Subcutaneous adipose tissue (tissue), 4 donors: ENCODE results near the gene FZD2. TPM values are rescaled to one million over a fixed set of nuclear protein-coding genes. Genes with fewer than 3 reads are reported as not detected.

Experiments
- CTCF ChIP-seq: fragments of 450-650 bp; IDR thresholded peaks from one replicate; pipeline ENCODE4 v1.5.1; 2016; ENCODE audit warnings: low read depth, mild to moderate bottlenecking, control low read depth, antibody characterized with exemption, moderate library complexity
- total RNA-seq, 4 donors: library from RNA; depleted of rRNA; stranded (reverse); fragments of >200 nt; gene quantifications; one replicate each; pipeline ENCODE4 v1.1.0, GENCODE V29; 2016

The FZD2 gene
- total RNA-seq, 4 donors from 2014 or later, result 0.75 to 5.6 (median 1.6) TPM

DNA sequence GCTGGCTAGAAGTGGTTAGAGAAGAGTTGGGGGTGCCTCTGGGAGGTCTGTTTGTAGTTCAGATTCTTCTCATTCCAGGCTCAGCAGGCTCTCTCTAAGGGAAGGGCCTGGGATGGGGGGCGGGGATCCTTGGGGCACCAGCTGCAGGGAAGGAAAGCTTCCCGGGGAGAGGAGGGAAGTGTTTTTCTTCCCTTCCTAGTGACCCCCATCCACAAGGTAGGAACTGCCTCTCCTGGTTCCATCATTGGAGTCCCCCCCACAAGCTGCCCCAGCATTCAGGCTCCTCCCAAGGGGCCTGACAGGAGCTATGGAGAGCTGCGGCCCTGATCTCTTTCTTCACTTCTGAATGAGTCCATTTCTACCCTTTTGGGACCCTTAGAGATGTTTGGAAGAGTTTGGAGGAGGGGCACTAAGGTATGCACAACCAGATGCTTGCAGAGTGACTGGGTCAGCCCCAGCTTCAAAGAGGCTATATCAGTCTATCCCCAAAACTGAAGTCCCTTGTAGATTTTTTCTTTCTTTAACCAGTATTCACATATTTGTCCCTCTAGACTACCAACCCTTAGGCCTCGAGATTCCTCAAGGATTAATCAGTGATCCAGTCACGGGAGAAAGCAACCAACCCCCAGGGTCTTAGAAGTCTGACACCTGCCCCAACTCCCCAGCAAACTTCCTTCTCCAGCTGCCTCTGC lies 13.9 kb upstream of the FZD2 start:
- no peak for TF ChIP-seq CTCF

- no peak for TF ChIP-seq CTCF
Observed at GRCh38 chr17:44543905-44544523, 13.3 kb upstream of the FZD2 start.

GRCh38 chr17:44546671-44547606 lies 10.3 kb upstream of the FZD2 start:
- no peak for TF ChIP-seq CTCF

- no peak for TF ChIP-seq CTCF
Observed at GRCh38 chr17:44547625-44548267, 9.5 kb upstream of the FZD2 start.

DNA sequence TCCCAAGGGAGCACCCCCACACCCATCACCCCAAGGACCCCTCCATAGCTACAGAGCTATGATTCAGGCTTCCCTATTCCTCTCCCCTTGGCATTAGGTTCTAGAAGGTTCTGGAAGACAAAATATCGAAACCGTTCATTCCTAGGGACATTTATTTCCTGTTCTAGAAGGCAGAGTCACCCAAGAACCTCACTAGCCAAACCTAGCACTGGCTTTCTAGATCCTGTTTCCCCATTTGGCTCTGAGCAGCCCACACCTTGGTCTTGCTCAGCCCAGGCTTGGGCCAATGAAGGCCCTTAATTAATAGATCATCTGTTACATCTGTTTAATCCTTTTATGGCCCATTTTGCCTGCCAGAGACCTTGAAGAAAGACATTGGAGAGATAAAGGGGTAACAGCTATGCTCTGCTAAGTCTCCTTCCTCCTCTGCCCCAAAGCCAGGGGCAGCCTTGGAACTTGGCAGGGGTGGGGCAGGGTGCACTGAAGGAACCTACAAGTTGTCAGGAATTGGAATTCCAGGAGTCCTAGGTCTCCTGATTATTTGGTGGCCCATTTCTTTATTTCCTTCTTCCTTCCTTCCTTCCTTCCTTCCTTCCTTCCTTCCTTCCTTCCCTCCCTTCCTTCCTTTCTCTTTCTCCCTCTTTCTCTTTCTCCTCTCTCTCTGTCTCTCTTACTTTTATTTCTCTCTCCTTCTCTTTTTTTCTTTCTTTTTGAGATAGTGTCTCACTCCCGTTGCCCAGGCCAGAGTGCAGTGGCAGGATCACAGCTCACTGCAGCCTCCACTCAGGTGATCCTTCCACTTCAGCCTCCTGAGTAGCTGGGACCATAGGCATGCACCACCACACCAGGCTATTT lies 8.7 kb upstream of the FZD2 start:
- TF ChIP-seq CTCF, result no peak

- TF ChIP-seq CTCF, result no peak
Observed at GRCh38 chr17:44549686-44550085, 7.6 kb upstream of the FZD2 start.
